ENCODE measurements around the gene TEAD2. TPM values are rescaled to one million over a fixed set of nuclear protein-coding genes. Genes with fewer than 3 reads are reported as not detected.

Gene TEAD2
- polyA plus RNA-seq, 1 donor from 2014 or later, result 1.0 TPM

DNA sequence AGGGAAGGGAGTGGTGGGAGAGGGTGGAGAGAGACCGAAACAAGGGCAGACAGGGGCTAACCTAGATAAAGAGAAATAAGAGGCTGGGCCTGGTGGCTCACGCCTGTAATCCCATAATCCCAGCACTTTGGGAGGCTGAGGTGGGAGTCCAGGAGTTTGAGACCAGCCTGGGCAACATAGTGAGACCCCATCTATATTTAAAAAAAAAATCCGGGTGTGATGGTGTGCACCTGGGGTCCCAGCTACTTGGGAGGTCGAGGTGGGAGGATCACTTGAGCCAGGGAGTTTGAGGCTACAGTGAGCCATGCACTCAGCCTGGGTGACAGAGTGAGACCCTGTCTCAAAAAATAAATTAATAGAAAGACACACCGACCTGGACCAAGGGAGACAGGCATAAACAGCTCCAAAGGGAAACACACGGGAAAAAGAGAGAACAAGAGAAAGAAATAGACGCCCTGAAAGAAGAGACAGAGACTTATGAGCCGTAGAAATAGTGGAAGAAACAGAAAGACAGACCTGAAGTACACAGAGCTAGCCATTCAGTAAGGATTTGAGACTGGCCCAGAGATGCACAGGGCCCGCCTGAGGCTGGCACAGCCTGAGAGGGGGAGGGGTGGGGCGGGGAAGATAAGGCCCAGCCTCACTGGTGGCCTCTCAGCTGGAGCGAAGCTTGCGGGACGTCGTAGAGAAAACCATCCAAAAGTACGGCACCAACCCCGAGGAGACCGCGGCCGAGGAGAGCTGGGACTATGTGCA, 24.8 kb downstream of the TEAD2 start:
- no peaks in the 10 kb centered on the region for H4K20me1 ChIP-seq (ENCODE audit: insufficient read depth)
- H3K9ac ChIP-seq (ENCODE audit: low read length), result no peak overlapping the region
- no peaks in the 10 kb centered on the region for H3K79me2 ChIP-seq (replicated peaks; ENCODE audit: insufficient read depth, low read length)
- H3K4me2 ChIP-seq (ENCODE audit: low read length), result no peak overlapping the region
- no peak overlapping the region for H3K27ac ChIP-seq (ENCODE audit: low read length)
- no peaks in the 10 kb centered on the region for H3K9me3 ChIP-seq (ENCODE audit: low read length)
- no peaks in the 10 kb centered on the region for H3K27me3 ChIP-seq (ENCODE audit: insufficient read depth, low read depth, low read length)
- TF ChIP-seq TAF1 (IDR thresholded peaks at IDR 0.05; ENCODE audit: low read depth) (no peak), MXI1 (conservative IDR thresholded peaks at IDR 0.05; ENCODE audit: poor library complexity, severe bottlenecking) (no peak), SMC3 (conservative IDR thresholded peaks at IDR 0.05; ENCODE audit: poor library complexity) (no peak), EZH2 (IDR thresholded peaks at IDR 0.05; ENCODE audit: borderline replicate concordance, insufficient read depth, low read length, poor library complexity, severe bottlenecking) (no peak), RAD21 (conservative IDR thresholded peaks at IDR 0.05) (no peak), CTCF (IDR thresholded peaks at IDR 0.05; ENCODE audit: poor library complexity, severe bottlenecking) (no peak), POLR2AphosphoS5 (IDR thresholded peaks at IDR 0.05) (no peak), EP300 (conservative IDR thresholded peaks at IDR 0.05; ENCODE audit: poor library complexity, severe bottlenecking) (no peak)
- TF ChIP-seq, protein P1, sequence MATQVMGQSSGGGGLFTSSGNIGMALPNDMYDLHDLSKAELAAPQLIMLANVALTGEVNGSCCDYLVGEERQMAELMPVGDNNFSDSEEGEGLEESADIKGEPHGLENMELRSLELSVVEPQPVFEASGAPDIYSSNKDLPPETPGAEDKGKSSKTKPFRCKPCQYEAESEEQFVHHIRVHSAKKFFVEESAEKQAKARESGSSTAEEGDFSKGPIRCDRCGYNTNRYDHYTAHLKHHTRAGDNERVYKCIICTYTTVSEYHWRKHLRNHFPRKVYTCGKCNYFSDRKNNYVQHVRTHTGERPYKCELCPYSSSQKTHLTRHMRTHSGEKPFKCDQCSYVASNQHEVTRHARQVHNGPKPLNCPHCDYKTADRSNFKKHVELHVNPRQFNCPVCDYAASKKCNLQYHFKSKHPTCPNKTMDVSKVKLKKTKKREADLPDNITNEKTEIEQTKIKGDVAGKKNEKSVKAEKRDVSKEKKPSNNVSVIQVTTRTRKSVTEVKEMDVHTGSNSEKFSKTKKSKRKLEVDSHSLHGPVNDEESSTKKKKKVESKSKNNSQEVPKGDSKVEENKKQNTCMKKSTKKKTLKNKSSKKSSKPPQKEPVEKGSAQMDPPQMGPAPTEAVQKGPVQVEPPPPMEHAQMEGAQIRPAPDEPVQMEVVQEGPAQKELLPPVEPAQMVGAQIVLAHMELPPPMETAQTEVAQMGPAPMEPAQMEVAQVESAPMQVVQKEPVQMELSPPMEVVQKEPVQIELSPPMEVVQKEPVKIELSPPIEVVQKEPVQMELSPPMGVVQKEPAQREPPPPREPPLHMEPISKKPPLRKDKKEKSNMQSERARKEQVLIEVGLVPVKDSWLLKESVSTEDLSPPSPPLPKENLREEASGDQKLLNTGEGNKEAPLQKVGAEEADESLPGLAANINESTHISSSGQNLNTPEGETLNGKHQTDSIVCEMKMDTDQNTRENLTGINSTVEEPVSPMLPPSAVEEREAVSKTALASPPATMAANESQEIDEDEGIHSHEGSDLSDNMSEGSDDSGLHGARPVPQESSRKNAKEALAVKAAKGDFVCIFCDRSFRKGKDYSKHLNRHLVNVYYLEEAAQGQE (IDR thresholded peaks at IDR 0.05; ENCODE audit: borderline replicate concordance), result no peak
- H2AFZ ChIP-seq (ENCODE audit: low read depth, low read length), result no peak overlapping the region
- no peak overlapping the region for H3K4me3 ChIP-seq (ENCODE audit: low read length)
- H3K36me3 ChIP-seq (ENCODE audit: insufficient read depth, low read length), result no peaks in the 10 kb centered on the region
- H3K9me2 ChIP-seq (ENCODE audit: insufficient read depth, low read length), result no peaks in the 10 kb centered on the region
- no peaks in the 10 kb centered on the region for H3F3A ChIP-seq (ENCODE audit: insufficient read depth, low read length, poor library complexity, severe bottlenecking)

- Histone ChIP-seq H3K27ac (ENCODE audit: low read length) (no peak overlapping the region), H3K9me2 (ENCODE audit: insufficient read depth, low read length) (no peaks in the 10 kb centered on the region), H3F3A (ENCODE audit: insufficient read depth, low read length, poor library complexity, severe bottlenecking) (no peaks in the 10 kb centered on the region), H3K4me2 (ENCODE audit: low read length) (no peak overlapping the region), H3K27me3 (ENCODE audit: insufficient read depth, low read depth, low read length) (no peaks in the 10 kb centered on the region), H3K9ac (ENCODE audit: low read length) (no peak overlapping the region), H2AFZ (ENCODE audit: low read depth, low read length) (no peak overlapping the region), H3K4me3 (ENCODE audit: low read length) (no peak overlapping the region), H3K9me3 (ENCODE audit: low read length) (no peaks in the 10 kb centered on the region), H4K20me1 (ENCODE audit: insufficient read depth) (no peaks in the 10 kb centered on the region), H3K36me3 (ENCODE audit: insufficient read depth, low read length) (no peaks in the 10 kb centered on the region), H3K79me2 (replicated peaks; ENCODE audit: insufficient read depth, low read length) (no peaks in the 10 kb centered on the region)
- no peak for TF ChIP-seq MXI1 (conservative IDR thresholded peaks at IDR 0.05; ENCODE audit: poor library complexity, severe bottlenecking)
- no peak for TF ChIP-seq EP300 (conservative IDR thresholded peaks at IDR 0.05; ENCODE audit: poor library complexity, severe bottlenecking)
- TF ChIP-seq SMC3 (conservative IDR thresholded peaks at IDR 0.05; ENCODE audit: poor library complexity), result no peak
- TF ChIP-seq, protein P1 (IDR thresholded peaks at IDR 0.05; ENCODE audit: borderline replicate concordance), result no peak
- TF ChIP-seq TAF1 (IDR thresholded peaks at IDR 0.05; ENCODE audit: low read depth), result no peak
- no peak for TF ChIP-seq RAD21 (conservative IDR thresholded peaks at IDR 0.05)
- TF ChIP-seq POLR2AphosphoS5 (IDR thresholded peaks at IDR 0.05), result no peak
- TF ChIP-seq EZH2 (IDR thresholded peaks at IDR 0.05; ENCODE audit: borderline replicate concordance, insufficient read depth, low read length, poor library complexity, severe bottlenecking), result no peak
- no peak for TF ChIP-seq CTCF (IDR thresholded peaks at IDR 0.05; ENCODE audit: poor library complexity, severe bottlenecking)
Measured at GRCh38 chr19:49336482-49337266, 25.5 kb downstream of the TEAD2 start.

Measured in neural cell (in vitro differentiated cells).